D721Med (cell line): Measurements from ENCODE around the gene ACTR3C.
"Not testable (repeated sequence)": the region's sequence is repeated elsewhere in the genome, so short reads cannot be mapped to it uniquely, and the experiment has no call there.

Experiments
- DNase-seq: peaks from one replicate; pipeline ENCODE4 v3.0.0; 2011; ENCODE audit warnings: low spot score; ENCODE audit not compliant: insufficient read length
- FAIRE-seq: peaks from 2 replicates; lab custom pipeline; 2011; peaks lifted over from hg19 to GRCh38; lab: Jason Lieb, UNC
- TF ChIP-seq, protein P1 (sequence below): IDR thresholded peaks from 2 replicates; pipeline ENCODE4 v1.5.1; 2012; ENCODE audit warnings: mild to moderate bottlenecking, control low read depth; ENCODE audit not compliant: insufficient read depth; ENCODE audit errors: missing control alignments

The ACTR3C gene

GRCh38 chr7:150311146-150311545 is 12.2 kb downstream of the ACTR3C start:
- TF ChIP-seq, protein P1, sequence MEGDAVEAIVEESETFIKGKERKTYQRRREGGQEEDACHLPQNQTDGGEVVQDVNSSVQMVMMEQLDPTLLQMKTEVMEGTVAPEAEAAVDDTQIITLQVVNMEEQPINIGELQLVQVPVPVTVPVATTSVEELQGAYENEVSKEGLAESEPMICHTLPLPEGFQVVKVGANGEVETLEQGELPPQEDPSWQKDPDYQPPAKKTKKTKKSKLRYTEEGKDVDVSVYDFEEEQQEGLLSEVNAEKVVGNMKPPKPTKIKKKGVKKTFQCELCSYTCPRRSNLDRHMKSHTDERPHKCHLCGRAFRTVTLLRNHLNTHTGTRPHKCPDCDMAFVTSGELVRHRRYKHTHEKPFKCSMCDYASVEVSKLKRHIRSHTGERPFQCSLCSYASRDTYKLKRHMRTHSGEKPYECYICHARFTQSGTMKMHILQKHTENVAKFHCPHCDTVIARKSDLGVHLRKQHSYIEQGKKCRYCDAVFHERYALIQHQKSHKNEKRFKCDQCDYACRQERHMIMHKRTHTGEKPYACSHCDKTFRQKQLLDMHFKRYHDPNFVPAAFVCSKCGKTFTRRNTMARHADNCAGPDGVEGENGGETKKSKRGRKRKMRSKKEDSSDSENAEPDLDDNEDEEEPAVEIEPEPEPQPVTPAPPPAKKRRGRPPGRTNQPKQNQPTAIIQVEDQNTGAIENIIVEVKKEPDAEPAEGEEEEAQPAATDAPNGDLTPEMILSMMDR = no peak
- DNase-seq (no peak), FAIRE-seq (no peak)

DNA sequence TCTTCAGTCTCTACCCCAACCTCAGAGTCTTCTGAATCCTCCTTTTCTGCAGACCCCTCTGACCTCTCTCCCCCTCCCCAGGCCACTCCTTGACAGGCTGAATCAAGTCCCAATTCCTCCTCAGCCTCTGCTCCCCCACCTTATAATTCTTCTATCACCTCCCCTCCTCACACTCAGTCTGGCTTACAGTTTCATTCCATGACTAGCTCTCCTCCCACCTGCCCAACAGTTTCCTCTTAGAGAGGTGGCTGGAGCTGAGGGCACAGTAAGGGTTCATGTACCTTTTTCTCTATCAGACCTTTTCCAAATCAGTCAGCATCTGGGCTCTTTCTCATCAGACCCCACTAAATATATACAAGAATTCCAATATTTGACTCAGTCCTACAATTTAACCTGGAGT is 14.8 kb downstream of the ACTR3C start:
- DNase-seq = no peak
- TF ChIP-seq, protein P1 = no peak
- no peak for FAIRE-seq

GRCh38 chr7:150307904-150308303 is 15.4 kb downstream of the ACTR3C start:
- FAIRE-seq (no peak), DNase-seq (no peak)
- TF ChIP-seq, protein P1 = no peak

- FAIRE-seq (no peak), DNase-seq (no peak)
- TF ChIP-seq, protein P1 = no peak
Measured at GRCh38 chr7:150307129-150307528, 16.2 kb downstream of the ACTR3C start.

- FAIRE-seq, DNase-seq: not testable (repeated sequence)
Measured at GRCh38 chr7:150306377-150306776, 17.0 kb downstream of the ACTR3C start.

DNA sequence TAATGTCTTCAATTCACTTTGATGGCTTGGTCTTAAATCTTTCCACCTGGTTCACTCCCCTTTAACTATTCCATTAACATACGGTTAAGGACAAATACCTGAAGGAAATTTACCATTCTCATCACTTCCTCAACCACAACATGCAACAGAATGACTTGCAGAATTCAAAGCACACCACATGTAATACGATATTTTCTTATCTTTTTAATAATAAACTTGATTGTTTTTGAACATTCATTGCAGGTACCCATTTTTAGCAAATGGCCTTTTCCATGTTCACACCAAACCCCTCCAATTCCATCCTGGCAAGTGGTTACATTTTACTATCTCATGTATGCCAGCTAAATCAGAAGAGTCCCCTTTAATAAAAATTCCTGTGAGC is 17.5 kb downstream of the ACTR3C start:
- not testable (repeated sequence) for FAIRE-seq

DNA sequence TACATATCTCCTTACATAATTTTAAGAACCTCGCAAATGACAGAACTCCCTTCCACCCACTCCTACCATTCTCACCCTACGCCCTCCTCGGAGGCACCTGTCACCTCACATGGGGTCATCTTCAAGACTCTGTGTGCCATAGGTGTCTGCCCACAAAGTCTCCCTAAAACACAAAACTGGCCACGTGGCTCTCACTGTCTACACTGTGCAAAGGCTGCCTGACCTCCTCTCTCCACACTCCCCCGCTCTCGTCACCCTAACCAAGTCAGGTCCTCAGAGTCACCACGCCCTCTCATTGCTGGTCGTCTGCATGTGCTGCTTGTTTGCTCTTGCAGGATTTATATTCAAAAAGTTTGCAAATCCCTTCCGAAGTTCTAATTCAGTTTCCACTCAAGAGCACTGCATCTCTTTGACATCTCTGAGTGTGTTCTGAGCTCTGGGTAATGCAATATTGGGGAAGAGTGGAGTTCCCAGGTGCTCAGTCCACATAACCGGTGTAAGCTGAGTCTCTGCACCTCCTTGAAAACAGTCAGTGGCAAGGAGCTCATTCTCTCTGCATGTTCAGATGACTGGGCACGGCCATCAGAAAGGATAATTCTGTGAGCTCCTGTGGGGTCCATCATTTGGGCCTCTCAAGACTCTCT is 18.0 kb downstream of the ACTR3C start:
- FAIRE-seq, DNase-seq: not testable (repeated sequence)

More for the DNA sequence above, 17.5 kb downstream of the ACTR3C start:
- not testable (repeated sequence) for DNase-seq

- not testable (repeated sequence) for DNase-seq, FAIRE-seq
Measured at GRCh38 chr7:150304499-150305258, 18.7 kb downstream of the ACTR3C start.

GRCh38 chr7:150302908-150303310 is 20.4 kb downstream of the ACTR3C start:
- not testable (repeated sequence) for DNase-seq, FAIRE-seq

- FAIRE-seq, DNase-seq: not testable (repeated sequence)
Measured at GRCh38 chr7:150297978-150298377, 25.4 kb downstream of the ACTR3C start.

GRCh38 chr7:150296802-150297201 is 26.5 kb downstream of the ACTR3C start:
- FAIRE-seq, DNase-seq: not testable (repeated sequence)

DNA sequence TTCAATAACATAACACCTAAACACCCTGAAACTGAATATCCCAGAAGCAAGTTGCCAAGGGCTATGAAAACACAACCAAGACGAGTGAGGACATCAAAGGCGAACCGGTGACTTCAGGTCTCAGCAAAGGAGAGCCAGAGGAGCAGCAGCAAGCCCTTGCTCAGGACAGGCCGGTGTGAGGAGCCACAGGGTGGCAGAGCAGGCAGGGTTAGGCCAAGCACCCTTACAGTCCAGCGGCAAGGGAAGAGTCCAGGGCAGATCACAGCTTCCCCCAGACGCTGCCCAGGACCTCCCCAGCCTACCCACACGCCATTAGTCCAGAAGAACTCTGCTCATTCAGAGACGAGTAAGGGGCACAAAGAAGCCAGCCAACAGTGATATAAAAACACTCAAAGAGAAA is 27.7 kb downstream of the ACTR3C start:
- not testable (repeated sequence) for DNase-seq, FAIRE-seq

DNA sequence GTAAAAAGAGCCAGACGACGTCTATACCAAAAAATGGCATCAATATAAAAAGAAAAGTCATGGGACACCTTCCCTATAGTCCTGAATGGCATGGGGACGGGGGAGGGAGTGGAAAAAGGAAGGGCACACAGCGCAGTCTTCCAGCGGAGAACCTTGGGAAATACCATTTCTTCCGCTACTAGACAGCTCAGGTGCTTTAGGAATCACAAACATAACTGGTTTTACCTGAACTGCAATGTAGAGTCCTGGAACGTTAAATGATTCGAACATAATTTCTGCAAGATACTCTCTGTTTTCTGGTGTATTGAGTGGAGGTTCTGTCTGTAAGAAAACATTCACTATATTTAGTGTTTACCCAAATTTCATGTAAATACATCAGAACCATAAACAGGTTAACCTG is 28.3 kb downstream of the ACTR3C start:
- FAIRE-seq, DNase-seq: not testable (repeated sequence)

DNA sequence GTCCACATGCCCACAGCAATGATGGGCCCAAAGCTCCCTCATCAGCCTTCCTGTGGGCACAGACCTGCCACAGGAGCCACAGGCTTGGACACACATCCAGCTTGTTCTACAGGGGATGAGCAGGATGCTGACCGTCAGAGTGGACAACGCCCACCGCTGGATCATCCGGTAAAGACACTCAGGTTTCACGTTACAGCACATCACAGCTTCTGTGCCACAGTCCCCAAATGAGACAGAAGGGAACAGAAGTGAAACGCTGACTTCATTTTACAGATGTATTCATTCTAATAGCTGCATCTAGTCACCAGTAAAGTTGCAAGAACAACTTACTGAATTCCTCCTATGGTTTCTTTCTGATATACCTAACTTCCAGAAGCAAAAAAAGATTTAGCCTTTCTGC is 33.0 kb downstream of the ACTR3C start:
- FAIRE-seq, DNase-seq: not testable (repeated sequence)

DNA sequence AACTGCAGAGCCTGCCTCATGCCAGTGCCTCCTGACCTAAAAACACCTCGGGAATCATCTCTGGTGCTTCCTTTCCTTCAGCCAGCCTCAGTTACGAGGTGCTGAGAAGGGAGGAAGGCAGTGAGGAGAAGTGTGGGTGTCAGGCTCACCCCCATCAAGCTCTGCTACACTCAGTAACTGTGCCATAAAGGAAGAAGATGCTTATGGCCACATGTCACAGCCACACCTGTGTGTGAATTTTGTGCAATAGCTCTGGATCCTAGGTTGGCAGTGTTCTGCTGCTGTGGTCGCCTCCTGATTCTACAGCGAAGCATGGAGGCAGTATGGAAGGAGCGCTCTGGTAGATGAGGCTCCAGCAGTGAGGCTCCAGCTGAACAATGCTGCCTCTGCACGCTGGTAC is 34.5 kb downstream of the ACTR3C start:
- DNase-seq, FAIRE-seq: not testable (repeated sequence)
